Measurements from ENCODE around the gene ADCY1.

Gene ADCY1

GRCh38 chr7:45681596-45682357 lies 107.6 kb downstream of the ADCY1 start:
- DNase-seq = no peak

- DNase-seq = no peak
Observed at GRCh38 chr7:45682358-45682735, 108.2 kb downstream of the ADCY1 start.

GRCh38 chr7:45682836-45683555 lies 108.8 kb downstream of the ADCY1 start:
- no peak for DNase-seq

DNA sequence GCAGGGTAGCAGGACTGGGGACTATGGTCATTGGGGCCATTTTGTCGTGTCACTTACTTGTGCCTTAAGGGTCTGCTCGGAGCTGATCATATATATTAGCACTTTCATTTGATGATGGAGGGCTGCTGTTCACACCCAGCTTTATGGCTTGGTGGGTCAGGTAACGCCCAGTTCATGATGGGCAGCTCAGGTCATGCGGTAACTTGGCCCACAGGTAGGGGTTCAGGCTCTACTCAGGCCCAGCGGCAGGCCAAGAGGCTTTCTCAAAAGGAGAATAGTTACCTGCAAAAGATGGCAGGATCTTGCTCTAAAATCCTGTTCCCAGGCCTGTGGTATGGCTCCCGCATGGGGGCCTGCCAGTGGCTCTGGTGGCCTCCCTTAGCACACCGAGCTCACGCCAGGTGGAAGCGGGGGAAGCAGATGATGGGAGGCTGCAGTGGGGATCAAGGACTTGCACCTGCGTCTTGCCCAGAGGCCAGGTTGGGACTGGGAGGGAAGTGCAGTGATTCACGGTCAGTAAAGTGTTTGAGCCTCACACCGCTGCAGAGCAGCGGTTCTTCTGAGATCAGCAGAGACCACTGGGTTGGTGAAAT lies 109.5 kb downstream of the ADCY1 start:
- no peak for DNase-seq

DNA sequence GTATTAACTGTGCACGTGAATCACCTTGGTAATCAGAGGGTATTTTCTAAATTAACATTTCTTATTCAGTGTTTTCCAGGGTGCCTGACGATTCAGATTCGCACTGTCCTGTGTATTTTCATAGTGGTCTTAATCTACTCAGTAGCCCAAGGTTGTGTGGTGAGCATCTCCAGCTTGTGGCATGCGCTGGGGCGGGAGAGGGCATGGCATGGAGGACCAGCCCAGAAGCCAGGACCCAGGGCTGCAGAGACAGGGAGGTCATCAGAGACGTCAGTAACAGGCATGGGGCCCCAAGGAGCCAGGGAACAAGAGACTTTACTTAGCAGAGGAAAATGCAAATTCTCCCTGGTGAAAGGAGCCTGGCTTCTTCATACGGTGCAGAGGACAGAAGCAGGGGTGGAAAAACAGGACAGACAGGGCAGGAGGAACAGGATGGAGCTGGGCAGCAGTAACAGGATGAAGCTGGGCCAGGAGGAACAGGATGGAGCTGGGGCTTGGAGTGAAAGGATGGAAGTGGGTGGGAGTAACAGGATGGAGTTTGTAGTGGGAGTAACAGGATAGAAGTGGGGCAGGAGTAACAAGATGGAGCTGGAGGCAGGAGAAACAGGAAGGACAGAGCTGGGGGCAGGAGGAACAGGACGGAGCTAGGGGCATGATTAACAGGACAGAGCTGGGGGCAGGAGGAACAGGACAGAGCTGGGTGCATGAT lies 110.9 kb downstream of the ADCY1 start:
- DNase-seq = no peak

GRCh38 chr7:45685619-45686240 lies 111.6 kb downstream of the ADCY1 start:
- no peak for DNase-seq

- no peak for DNase-seq
Observed at GRCh38 chr7:45686441-45687184, 112.4 kb downstream of the ADCY1 start.

- no peak for DNase-seq
Observed at GRCh38 chr7:45687185-45687560, 113.0 kb downstream of the ADCY1 start.

DNA sequence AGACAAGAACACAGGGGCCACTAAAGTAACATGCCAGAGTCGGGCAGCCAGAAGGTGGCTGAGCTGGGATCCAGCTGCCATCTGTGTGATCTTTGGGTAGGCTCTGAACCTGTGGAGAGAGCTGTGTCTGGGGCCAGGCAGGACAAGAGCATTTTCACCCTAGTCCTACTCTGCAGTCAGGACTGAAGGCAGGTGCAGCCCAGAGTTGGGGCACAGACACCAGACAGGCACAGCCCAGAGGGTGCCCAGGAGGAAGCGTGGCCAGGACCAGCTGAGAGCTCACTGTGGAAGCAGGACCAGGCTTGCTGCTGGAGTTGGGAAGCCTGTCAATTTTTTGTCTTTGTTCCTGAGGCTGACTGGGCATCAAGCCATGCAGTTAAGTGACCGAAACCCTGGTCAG lies 113.6 kb downstream of the ADCY1 start:
- DNase-seq = no peak

GRCh38 chr7:45688382-45688781 lies 114.2 kb downstream of the ADCY1 start:
- no peak for DNase-seq

DNA sequence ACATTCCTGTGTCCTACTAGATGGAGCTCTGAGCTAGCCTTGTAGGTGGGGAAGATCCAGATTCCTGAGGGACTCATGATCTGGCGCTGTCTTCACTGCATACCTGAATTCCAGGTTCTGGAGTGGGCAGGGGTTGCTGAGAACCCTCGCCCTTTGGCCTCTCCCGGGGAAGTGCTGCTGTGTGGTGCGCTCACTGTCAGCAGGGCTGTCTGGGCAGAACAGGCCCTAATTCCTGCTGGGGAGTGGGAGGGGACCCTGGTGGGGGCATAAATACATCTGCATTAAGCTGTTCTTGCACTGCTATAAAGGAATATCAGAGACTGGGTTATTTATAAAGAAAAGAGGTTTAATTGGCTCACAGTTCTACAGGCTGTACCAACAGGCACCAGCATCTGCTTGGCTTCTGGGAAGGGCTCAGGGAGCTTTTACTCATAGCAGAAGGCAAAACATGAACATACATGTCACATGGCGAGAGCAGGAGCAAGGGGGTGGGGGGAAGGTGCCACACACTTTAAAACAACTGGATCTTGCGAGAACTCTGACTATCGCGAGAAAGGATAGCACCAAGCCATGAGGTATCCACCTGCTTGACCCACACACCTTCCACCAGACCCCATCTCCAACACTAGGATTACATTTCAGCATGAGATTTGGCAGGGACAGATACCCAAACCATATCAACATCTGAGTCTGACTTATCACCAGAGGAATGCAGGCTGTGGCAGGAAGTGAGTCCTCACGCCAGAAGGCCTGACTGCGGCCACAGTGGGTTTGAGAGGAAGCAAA lies 115.0 kb downstream of the ADCY1 start:
- DNase-seq = no peak

GRCh38 chr7:45689797-45690761 lies 115.9 kb downstream of the ADCY1 start:
- no peak for DNase-seq

DNA sequence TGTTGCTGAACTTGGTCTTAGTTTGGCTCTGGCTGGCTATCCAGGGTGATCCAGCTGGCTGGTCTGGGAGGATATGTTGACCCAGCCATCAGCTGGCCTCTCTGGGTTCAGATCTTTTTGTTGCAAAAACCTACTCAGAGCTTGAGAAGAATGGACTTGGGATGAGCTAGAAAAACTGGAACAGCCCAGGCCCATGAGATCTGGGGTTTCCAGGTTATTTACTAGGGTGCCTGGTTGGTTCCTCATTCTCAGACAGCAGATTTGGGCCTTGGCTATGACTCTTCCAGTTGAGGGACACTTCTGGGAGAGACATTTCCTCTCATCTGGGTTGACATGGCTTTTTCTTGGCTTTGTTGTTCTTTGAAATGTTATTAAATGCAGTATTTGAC lies 116.6 kb downstream of the ADCY1 start:
- no peak for DNase-seq

GRCh38 chr7:45691155-45691656 lies 117.0 kb downstream of the ADCY1 start:
- no peak for DNase-seq

GRCh38 chr7:45692031-45692430 lies 117.9 kb downstream of the ADCY1 start:
- DNase-seq = no peak

- DNase-seq = no peak
Observed at GRCh38 chr7:45695249-45695995, 121.3 kb downstream of the ADCY1 start.

DNA sequence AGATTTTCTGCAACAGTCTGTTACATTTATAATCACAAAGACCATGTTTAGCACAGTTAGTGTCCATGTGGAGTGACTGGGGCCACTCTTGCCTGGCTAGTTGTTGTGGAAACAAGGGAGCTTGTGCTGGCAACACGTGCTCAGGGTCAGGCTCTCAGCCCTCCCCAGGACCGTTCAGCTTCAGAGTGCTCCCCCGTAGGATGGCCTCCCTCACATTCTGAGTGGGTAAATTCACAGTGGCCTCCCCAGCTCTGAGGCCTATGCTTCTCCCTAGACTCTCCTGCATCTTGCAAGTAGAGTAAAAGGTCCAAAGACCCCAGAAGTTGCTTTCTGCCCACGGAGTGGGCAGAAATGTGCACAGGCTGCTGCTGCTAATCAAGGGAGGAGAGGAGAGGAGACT lies 122.3 kb downstream of the ADCY1 start:
- DNase-seq = no peak

GRCh38 chr7:45697576-45698136 lies 123.5 kb downstream of the ADCY1 start:
- DNase-seq = no peak
